Subcutaneous adipose tissue (tissue), 4 donors: ENCODE measurements around the gene SYT6. TPM values are rescaled to one million over a fixed set of nuclear protein-coding genes. Genes with fewer than 3 reads are reported as not detected.

Experiments used
- CTCF ChIP-seq: fragments of 450-650 bp; IDR thresholded peaks from one replicate; pipeline ENCODE4 v1.5.1; 2016; ENCODE audit warnings: low read depth, mild to moderate bottlenecking, control low read depth, antibody characterized with exemption, moderate library complexity
- total RNA-seq, 4 donors: library from RNA; depleted of rRNA; stranded (reverse); fragments of >200 nt; gene quantifications; one replicate each; pipeline ENCODE4 v1.1.0, GENCODE V29; 2016

SYT6 gene
- total RNA-seq, 4 donors from 2014 or later = 0.19 TPM; not detected in 3

GRCh38 chr1:114108751-114109255, 44.9 kb downstream of the SYT6 start:
- no peak for TF ChIP-seq CTCF

- TF ChIP-seq CTCF = no peak
Measured at GRCh38 chr1:114107474-114108435, 45.9 kb downstream of the SYT6 start.

GRCh38 chr1:114105421-114105979, 48.2 kb downstream of the SYT6 start:
- no peak for TF ChIP-seq CTCF

GRCh38 chr1:114104949-114105348, 48.7 kb downstream of the SYT6 start:
- no peak for TF ChIP-seq CTCF

- TF ChIP-seq CTCF = no peak
Measured at GRCh38 chr1:114103992-114104391, 49.7 kb downstream of the SYT6 start.

- no peak for TF ChIP-seq CTCF
Measured at GRCh38 chr1:114102136-114102535, 51.5 kb downstream of the SYT6 start.

- no peak for TF ChIP-seq CTCF
Measured at GRCh38 chr1:114100148-114100547, 53.5 kb downstream of the SYT6 start.
